Glutamatergic neuron (in vitro differentiated cells): ENCODE data around the gene TDRD7. TPM values are rescaled to one million over a fixed set of nuclear protein-coding genes. Genes with fewer than 3 reads are reported as not detected.

ENCODE experiments used
- DNase-seq: peaks from one replicate; pipeline ENCODE4 v3.0.0; 2022
- H3K27ac Mint-ChIP-seq: one replicate; pipeline ENCODE4 v1.8.0; 2020; ENCODE audit warnings: mild to moderate bottlenecking, mixed read lengths, inconsistent platforms; ENCODE audit not compliant: unreplicated experiment
- H3K27me3 Mint-ChIP-seq: one replicate; pipeline ENCODE4 v1.8.0; 2020; ENCODE audit warnings: mild to moderate bottlenecking, moderate library complexity, mixed read lengths, inconsistent platforms; ENCODE audit not compliant: unreplicated experiment
- H3K36me3 Mint-ChIP-seq: one replicate; pipeline ENCODE4 v1.8.0; 2020; ENCODE audit warnings: mild to moderate bottlenecking, mixed read lengths, inconsistent platforms; ENCODE audit not compliant: unreplicated experiment
- H3K4me1 Mint-ChIP-seq: one replicate; pipeline ENCODE4 v1.8.0; 2020; ENCODE audit warnings: mild to moderate bottlenecking, low read depth, mixed read lengths, inconsistent platforms; ENCODE audit not compliant: unreplicated experiment
- H3K4me3 Mint-ChIP-seq: one replicate; pipeline ENCODE4 v1.8.0; 2020; ENCODE audit warnings: mild to moderate bottlenecking, mixed read lengths, inconsistent platforms; ENCODE audit not compliant: unreplicated experiment
- H3K9me3 Mint-ChIP-seq: one replicate; pipeline ENCODE4 v1.8.0; 2020; ENCODE audit warnings: mild to moderate bottlenecking, moderate library complexity, mixed read lengths, inconsistent platforms; ENCODE audit not compliant: unreplicated experiment
- CTCF ChIP-seq: fragments of 200-600 bp; sonication (generic); IDR thresholded peaks from one replicate; pipeline ENCODE4 v1.5.0; 2021; ENCODE audit not compliant: partially characterized antibody, unreplicated experiment
- total RNA-seq: library from RNA; stranded (reverse); fragmentation: NEBNext Ultra II Directional; extraction: Animal tissue kit (Norgen Biotek cat#: 25700); gene quantifications from one replicate; pipeline ENCODE4 v1.2.1, GENCODE V29; 2021; ENCODE audit not compliant: unreplicated experiment

TDRD7 gene
- total RNA-seq, 1 donor from 2014 or later, result 1.4 TPM

GRCh38 chr9:97474372-97474925 lies 62.6 kb downstream of the TDRD7 start:
- Mint-ChIP-seq H3K27me3 (peaks cover 3% of the 10 kb centered on the region), H3K9me3 (peaks cover 3% of the 10 kb centered on the region), H3K36me3 (no peaks in the 10 kb centered on the region), H3K4me1 (no peaks in the 10 kb centered on the region), H3K27ac (no peak overlapping the region), H3K4me3 (no peak overlapping the region)
- no peak for TF ChIP-seq CTCF
- no peak for DNase-seq

GRCh38 chr9:97475059-97475458 lies 63.2 kb downstream of the TDRD7 start:
- H3K9me3 Mint-ChIP-seq, result peaks cover 3% of the 10 kb centered on the region
- peaks cover 3% of the 10 kb centered on the region for H3K27me3 Mint-ChIP-seq
- no peaks in the 10 kb centered on the region for H3K4me1 Mint-ChIP-seq
- no peak for DNase-seq
- TF ChIP-seq CTCF, result no peak
- no peak overlapping the region for H3K27ac Mint-ChIP-seq
- no peaks in the 10 kb centered on the region for H3K36me3 Mint-ChIP-seq
- no peak overlapping the region for H3K4me3 Mint-ChIP-seq

GRCh38 chr9:97478301-97478981 lies 66.5 kb downstream of the TDRD7 start:
- no peak overlapping the region for H3K4me3 Mint-ChIP-seq
- DNase-seq, result no peak
- H3K9me3 Mint-ChIP-seq, result peaks cover 4% of the 10 kb centered on the region
- peaks cover 3% of the 10 kb centered on the region for H3K27me3 Mint-ChIP-seq
- no peaks in the 10 kb centered on the region for H3K36me3 Mint-ChIP-seq
- H3K4me1 Mint-ChIP-seq, result no peaks in the 10 kb centered on the region
- TF ChIP-seq CTCF, result no peak
- H3K27ac Mint-ChIP-seq, result no peak overlapping the region

GRCh38 chr9:97479496-97480159 lies 67.7 kb downstream of the TDRD7 start:
- H3K36me3 Mint-ChIP-seq, result no peaks in the 10 kb centered on the region
- H3K27me3 Mint-ChIP-seq, result peaks cover 3% of the 10 kb centered on the region
- no peaks in the 10 kb centered on the region for H3K4me1 Mint-ChIP-seq
- H3K4me3 Mint-ChIP-seq, result no peak overlapping the region
- H3K27ac Mint-ChIP-seq, result no peak overlapping the region
- no peak for DNase-seq
- peaks cover 1% of the 10 kb centered on the region for H3K9me3 Mint-ChIP-seq
- TF ChIP-seq CTCF, result no peak

- Mint-ChIP-seq H3K9me3 (peaks cover 1% of the 10 kb centered on the region), H3K4me3 (no peak overlapping the region), H3K27ac (no peak overlapping the region), H3K36me3 (no peaks in the 10 kb centered on the region), H3K27me3 (peaks cover 3% of the 10 kb centered on the region), H3K4me1 (no peaks in the 10 kb centered on the region)
- no peak for TF ChIP-seq CTCF
- DNase-seq, result no peak
Observed at GRCh38 chr9:97480174-97480573, 68.3 kb downstream of the TDRD7 start.
